SK-N-MC (cell line): ENCODE results near the gene MID1.

Experiments
- DNase-seq: peaks from one replicate; pipeline ENCODE4 v3.0.0-alpha.2; 2011; ENCODE audit warnings: low read depth, low spot score
- H3K27ac ChIP-seq: fragments of 200-600 bp; sonication (generic); 2 replicates; pipeline ENCODE4 v1.5.1; 2016; ENCODE audit warnings: mixed run types
- H3K36me3 ChIP-seq: fragments of 200-600 bp; sonication (generic); 2 replicates; pipeline ENCODE4 v1.6.1; 2017; ENCODE audit warnings: antibody characterized with exemption, low read length, mixed read lengths; ENCODE audit not compliant: insufficient read depth
- H3K4me3 ChIP-seq: fragments of 200-600 bp; sonication (generic); 2 replicates; pipeline ENCODE4 v1.5.1; 2016
- H3K9ac ChIP-seq: fragments of 200-600 bp; sonication (generic); 2 replicates; pipeline ENCODE4 v1.8.0; 2017; ENCODE audit warnings: mixed run types, mixed read lengths; ENCODE audit not compliant: insufficient read length
- H3K9me3 ChIP-seq: fragments of 200-600 bp; sonication (generic); 2 replicates; pipeline ENCODE4 v1.6.1; 2017; ENCODE audit warnings: low read depth, mild to moderate bottlenecking, antibody characterized with exemption, low read length, moderate library complexity, mixed read lengths
- EZH2 ChIP-seq: fragments of 200-600 bp; sonication (generic); IDR thresholded peaks from one replicate; pipeline ENCODE4 v1.6.1; 2017; ENCODE audit warnings: antibody characterized with exemption
- FOXP2 ChIP-seq: optimal IDR thresholded peaks from 2 replicates; pipeline ENCODE3; 2011; ENCODE audit warnings: mild to moderate bottlenecking, moderate library complexity; ENCODE audit not compliant: insufficient read depth; ENCODE audit errors: extremely low read length, control extremely low read depth
- POLR2AphosphoS5 ChIP-seq: IDR thresholded peaks from 2 replicates; pipeline ENCODE4 v1.6.1; 2012; ENCODE audit warnings: mild to moderate bottlenecking, low read depth, low read length, borderline replicate concordance

MID1 gene

DNA sequence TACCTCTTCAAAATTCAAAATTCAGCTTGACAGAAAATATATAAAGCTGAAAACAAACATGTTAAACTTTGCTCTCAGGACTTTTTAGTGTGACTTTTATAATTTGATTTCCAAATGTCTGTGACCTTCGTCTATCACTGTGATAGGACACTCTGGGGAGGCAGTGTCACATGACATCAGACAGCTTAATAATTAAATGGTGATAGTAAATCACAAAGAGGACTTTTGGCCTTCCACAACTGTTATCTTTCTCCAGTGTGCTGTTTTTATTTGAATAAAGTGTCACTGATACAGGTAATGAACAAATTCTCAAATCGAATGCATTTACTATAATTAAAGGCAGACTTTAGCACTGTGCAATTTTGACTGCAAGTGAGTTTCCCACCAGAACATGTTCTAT lies 83.1 kb downstream of the MID1 start:
- Histone ChIP-seq H3K4me3 (no peak overlapping the region), H3K27ac (no peak overlapping the region), H3K9me3 (no peaks in the 10 kb centered on the region), H3K9ac (no peak overlapping the region), H3K36me3 (no peaks in the 10 kb centered on the region)
- no peak for TF ChIP-seq EZH2
- DNase-seq, result no peak

DNA sequence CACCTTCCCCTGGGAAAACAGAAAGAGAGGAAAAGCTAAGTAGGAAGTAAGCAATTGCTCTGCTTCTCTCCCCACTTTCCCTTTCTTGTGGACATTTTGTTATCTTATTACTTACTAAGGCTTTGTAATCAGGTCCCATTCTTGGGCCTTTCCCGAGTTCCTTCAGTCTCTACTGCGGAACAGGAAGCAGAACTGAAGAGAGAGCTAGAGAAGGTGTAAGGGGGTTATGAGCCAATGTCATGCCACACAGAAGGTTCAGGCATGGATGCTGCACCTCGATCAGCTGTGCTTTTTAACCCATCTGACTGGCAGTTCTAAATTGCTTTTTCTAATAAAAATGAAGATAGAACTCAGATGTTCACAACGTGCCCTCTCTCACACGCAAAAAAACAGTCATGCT lies 83.6 kb downstream of the MID1 start:
- TF ChIP-seq POLR2AphosphoS5 (no peak), FOXP2 (no peak), EZH2 (no peak)
- no peak for DNase-seq
- H3K9me3 ChIP-seq, result no peaks in the 10 kb centered on the region
- H3K36me3 ChIP-seq, result no peaks in the 10 kb centered on the region
- no peak overlapping the region for H3K4me3 ChIP-seq
- H3K9ac ChIP-seq, result no peak overlapping the region
- no peak overlapping the region for H3K27ac ChIP-seq

DNA sequence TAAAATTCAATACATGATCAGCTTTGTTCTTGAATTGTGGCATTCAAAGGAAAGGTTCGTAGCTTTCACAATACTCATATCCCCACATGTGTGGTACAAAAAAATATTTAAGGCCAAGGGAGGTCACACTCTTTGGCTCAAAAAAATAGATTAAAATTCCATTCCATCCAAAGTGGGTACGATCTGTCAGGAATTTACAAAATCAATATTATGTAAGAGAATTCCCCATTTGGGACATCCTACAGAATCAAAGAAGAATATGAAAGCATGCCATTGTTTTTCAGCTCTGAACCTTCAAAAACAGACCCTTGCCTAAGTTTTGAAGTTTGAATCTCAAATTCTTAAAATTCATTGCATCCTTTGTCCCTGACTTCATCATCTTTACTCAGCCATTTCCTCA lies 85.8 kb downstream of the MID1 start:
- H3K27ac ChIP-seq, result no peak overlapping the region
- DNase-seq, result no peak
- TF ChIP-seq EZH2 (no peak), POLR2AphosphoS5 (no peak), FOXP2 (no peak)
- H3K9ac ChIP-seq, result no peak overlapping the region
- H3K36me3 ChIP-seq, result no peaks in the 10 kb centered on the region
- no peaks in the 10 kb centered on the region for H3K9me3 ChIP-seq
- no peak overlapping the region for H3K4me3 ChIP-seq

DNA sequence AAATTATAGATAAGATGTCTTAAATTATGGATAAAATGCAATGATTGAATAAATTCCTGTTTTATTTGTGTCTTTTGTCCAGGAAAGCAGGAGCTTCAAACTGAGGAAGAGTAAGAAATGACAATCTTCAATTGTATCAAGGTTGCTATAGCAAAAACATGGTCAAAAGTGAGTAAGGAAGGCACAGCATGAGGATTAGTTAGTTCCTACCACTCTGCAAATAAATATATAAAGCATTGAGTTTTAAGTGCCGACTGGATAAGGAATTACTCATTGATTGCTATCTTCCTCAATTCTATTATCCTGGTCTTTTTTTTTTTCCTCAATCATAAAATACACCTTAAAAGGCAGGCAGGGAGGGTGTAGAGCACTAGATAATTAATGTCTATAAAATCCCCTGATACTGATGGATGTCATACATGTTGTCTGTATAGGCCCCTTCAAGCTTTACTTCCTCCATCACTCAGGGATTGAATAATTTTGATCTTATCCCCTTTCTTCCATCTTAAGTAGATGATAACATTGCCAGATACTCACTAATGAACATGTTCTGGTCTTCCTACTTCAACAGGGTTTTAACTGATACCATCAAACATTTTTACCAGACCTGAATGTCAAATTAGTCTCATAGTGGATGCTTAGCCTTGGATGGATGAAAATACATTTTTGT lies 86.6 kb downstream of the MID1 start:
- Histone ChIP-seq H3K27ac (no peak overlapping the region), H3K36me3 (no peaks in the 10 kb centered on the region), H3K9me3 (no peaks in the 10 kb centered on the region), H3K9ac (no peak overlapping the region), H3K4me3 (no peak overlapping the region)
- TF ChIP-seq POLR2AphosphoS5, result no peak
- DNase-seq, result no peak

DNA sequence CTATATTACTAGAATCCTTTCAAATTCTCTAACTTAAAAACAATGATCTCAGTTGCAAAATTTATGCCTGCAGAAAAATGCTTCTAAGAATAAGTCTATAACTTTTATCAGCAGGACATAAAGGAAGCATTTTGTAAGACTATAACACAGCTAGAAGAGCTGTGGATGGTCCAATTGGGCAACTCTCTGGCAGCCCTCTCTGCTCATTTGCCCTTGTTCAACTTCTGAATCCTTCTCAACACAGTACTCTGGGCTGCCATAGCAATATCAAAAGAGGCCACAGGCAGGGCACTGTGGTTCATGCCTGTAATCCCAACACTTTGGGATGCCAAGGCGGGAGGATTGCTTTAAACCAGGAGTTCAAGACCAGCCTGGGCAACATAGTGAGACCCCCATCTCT lies 88.5 kb downstream of the MID1 start:
- no peak for DNase-seq
- no peak overlapping the region for H3K9ac ChIP-seq
- H3K36me3 ChIP-seq, result no peaks in the 10 kb centered on the region
- TF ChIP-seq EZH2, result no peak
- no peak for TF ChIP-seq POLR2AphosphoS5
- no peak for TF ChIP-seq FOXP2
- H3K4me3 ChIP-seq, result no peak overlapping the region
- H3K27ac ChIP-seq, result no peak overlapping the region
- H3K9me3 ChIP-seq, result no peaks in the 10 kb centered on the region

DNA sequence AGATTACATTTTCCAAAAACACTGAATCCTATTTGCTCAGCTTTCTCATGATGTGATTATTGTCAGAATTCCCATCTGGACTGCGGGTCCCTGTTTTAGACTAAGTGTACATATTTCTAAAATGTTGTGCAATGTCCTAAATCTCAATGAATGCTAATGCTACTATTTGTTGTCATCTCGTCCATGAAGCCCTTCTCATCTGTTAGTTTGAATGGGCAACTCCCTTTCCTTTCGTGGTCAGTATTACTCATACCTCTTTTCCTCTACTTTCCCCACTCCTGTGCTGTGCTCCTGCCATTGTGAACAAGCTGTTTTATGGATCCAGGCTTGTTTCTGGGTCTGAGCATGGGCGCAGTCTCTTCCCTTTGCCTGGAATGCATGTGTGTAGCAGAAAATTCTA lies 91.0 kb downstream of the MID1 start:
- no peaks in the 10 kb centered on the region for H3K9me3 ChIP-seq
- no peaks in the 10 kb centered on the region for H3K36me3 ChIP-seq
- no peak overlapping the region for H3K4me3 ChIP-seq
- DNase-seq, result no peak
- H3K9ac ChIP-seq, result no peak overlapping the region
- H3K27ac ChIP-seq, result no peak overlapping the region
- no peak for TF ChIP-seq FOXP2

DNA sequence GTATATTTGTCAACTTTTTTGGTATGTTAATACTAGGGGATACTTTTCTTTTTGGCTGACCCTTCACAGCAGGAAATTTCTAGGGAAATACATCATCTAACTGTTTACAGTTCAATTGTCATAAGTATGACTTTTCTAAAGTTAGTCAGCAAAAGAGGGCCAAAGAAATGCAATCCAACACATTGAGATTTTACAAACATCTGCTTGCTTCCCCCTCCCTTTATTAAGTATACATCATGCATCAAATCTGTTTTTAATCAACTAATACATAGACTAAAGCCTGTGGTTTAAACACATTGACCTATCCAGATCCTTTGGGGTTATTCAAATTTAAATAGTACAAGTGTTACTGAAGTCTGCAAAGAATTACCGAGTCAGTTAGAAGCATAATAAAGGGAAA lies 93.9 kb downstream of the MID1 start:
- Histone ChIP-seq H3K9me3 (no peaks in the 10 kb centered on the region), H3K4me3 (no peak overlapping the region), H3K9ac (no peak overlapping the region), H3K36me3 (no peaks in the 10 kb centered on the region), H3K27ac (no peak overlapping the region)
- no peak for TF ChIP-seq POLR2AphosphoS5
- no peak for TF ChIP-seq EZH2
- TF ChIP-seq FOXP2, result no peak
- DNase-seq, result no peak

DNA sequence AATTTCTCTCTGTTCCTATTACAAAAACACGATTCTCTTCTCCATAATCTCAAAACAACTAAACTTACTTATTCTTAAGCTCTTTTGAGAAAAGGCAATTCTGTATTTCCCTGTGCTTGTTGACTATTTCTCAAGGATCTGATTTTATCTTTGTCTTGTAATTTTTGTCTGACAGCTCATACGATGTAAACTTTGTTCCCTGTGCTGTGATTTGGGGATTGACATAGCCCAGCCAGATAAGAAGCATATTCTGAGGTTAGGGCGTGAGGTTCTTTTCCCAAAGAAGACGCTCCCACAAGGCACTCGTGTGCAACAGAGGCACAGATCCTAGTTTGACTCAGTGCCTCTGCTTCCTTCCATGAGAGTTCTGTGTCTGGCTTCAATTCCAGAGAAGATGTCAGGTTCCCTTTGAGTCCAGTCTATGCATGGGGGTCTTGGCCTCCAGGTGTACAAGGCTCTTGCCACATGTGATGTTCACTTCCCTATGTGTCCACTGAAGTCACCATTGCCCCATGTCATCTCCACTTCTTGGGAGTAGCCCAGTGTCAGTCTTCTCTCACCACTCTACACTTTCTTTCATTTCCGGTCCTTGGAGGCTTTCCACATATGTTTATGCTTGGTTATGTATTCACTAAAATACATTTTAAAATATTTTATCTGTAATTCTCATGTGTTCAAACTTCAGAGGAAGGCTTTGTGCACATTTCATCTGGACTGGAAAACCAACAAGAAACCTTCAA lies 94.8 kb downstream of the MID1 start:
- DNase-seq, result no peak
- Histone ChIP-seq H3K9ac (no peak overlapping the region), H3K27ac (no peak overlapping the region), H3K36me3 (no peaks in the 10 kb centered on the region), H3K4me3 (no peak overlapping the region), H3K9me3 (no peaks in the 10 kb centered on the region)
- TF ChIP-seq FOXP2 (no peak), POLR2AphosphoS5 (no peak), EZH2 (no peak)

DNA sequence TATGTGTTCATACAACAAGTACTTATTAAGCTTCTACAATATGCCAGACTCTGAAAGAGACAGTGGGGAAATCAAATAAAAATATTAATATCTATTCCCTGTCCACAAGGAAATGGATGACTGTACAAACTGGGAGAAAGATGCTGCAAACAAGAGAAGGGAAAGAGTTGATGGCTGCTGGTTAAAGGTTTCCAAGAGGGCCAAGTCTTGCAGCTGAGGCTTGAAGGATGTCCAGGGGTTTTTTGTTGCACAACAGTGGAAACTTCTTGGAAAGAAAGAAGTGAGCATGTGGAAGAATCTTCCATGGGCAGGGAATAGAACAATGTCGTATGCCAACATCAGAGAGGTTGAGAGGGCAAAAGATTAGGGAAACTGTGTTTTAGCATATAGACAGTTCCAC lies 95.8 kb downstream of the MID1 start:
- H3K27ac ChIP-seq, result no peak overlapping the region
- H3K9me3 ChIP-seq, result no peaks in the 10 kb centered on the region
- H3K4me3 ChIP-seq, result no peak overlapping the region
- H3K36me3 ChIP-seq, result no peaks in the 10 kb centered on the region
- TF ChIP-seq POLR2AphosphoS5 (no peak), FOXP2 (no peak), EZH2 (no peak)
- H3K9ac ChIP-seq, result no peak overlapping the region
- no peak for DNase-seq
